A549 (cell line): Measurements from ENCODE around the gene VASH2.

Source experiments
- CBX2 ChIP-seq: fragments of 200-600 bp; sonication (generic); IDR thresholded peaks from 2 replicates; pipeline ENCODE4 v1.6.1; 2016; ENCODE audit warnings: low read depth, mild to moderate bottlenecking, borderline replicate concordance
- RNF2 ChIP-seq: fragments of 200-600 bp; sonication (generic); IDR thresholded peaks from 2 replicates; pipeline ENCODE4 v1.6.1; 2016; ENCODE audit warnings: low read depth, mild to moderate bottlenecking, antibody characterized with exemption, moderate library complexity, borderline replicate concordance
- SREBF2 ChIP-seq: fragments of 450-650 bp; IDR thresholded peaks from 2 replicates; pipeline ENCODE4 v1.6.1; 2014; ENCODE audit warnings: mild to moderate bottlenecking, moderate library complexity
- TF ChIP-seq, protein P1 (sequence below): fragments of >200 bp; sonication (Bioruptor Twin); formaldehyde crosslinking; IDR thresholded peaks from 3 replicates; pipeline ENCODE4 v1.5.1; 2016
- TF ChIP-seq, protein P2 (sequence below): fragments of 200-600 bp; sonication (generic); IDR thresholded peaks from 2 replicates; pipeline ENCODE4 v1.6.1; 2016; ENCODE audit warnings: antibody characterized with exemption, mild to moderate bottlenecking, moderate library complexity

GRCh38 chr1:212974711-212975110 lies 24.4 kb downstream of the VASH2 start:
- TF ChIP-seq, protein P1, sequence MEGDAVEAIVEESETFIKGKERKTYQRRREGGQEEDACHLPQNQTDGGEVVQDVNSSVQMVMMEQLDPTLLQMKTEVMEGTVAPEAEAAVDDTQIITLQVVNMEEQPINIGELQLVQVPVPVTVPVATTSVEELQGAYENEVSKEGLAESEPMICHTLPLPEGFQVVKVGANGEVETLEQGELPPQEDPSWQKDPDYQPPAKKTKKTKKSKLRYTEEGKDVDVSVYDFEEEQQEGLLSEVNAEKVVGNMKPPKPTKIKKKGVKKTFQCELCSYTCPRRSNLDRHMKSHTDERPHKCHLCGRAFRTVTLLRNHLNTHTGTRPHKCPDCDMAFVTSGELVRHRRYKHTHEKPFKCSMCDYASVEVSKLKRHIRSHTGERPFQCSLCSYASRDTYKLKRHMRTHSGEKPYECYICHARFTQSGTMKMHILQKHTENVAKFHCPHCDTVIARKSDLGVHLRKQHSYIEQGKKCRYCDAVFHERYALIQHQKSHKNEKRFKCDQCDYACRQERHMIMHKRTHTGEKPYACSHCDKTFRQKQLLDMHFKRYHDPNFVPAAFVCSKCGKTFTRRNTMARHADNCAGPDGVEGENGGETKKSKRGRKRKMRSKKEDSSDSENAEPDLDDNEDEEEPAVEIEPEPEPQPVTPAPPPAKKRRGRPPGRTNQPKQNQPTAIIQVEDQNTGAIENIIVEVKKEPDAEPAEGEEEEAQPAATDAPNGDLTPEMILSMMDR = no peak
- TF ChIP-seq RNF2 (no peak), CBX2 (no peak), SREBF2 (no peak)
- TF ChIP-seq, protein P2, sequence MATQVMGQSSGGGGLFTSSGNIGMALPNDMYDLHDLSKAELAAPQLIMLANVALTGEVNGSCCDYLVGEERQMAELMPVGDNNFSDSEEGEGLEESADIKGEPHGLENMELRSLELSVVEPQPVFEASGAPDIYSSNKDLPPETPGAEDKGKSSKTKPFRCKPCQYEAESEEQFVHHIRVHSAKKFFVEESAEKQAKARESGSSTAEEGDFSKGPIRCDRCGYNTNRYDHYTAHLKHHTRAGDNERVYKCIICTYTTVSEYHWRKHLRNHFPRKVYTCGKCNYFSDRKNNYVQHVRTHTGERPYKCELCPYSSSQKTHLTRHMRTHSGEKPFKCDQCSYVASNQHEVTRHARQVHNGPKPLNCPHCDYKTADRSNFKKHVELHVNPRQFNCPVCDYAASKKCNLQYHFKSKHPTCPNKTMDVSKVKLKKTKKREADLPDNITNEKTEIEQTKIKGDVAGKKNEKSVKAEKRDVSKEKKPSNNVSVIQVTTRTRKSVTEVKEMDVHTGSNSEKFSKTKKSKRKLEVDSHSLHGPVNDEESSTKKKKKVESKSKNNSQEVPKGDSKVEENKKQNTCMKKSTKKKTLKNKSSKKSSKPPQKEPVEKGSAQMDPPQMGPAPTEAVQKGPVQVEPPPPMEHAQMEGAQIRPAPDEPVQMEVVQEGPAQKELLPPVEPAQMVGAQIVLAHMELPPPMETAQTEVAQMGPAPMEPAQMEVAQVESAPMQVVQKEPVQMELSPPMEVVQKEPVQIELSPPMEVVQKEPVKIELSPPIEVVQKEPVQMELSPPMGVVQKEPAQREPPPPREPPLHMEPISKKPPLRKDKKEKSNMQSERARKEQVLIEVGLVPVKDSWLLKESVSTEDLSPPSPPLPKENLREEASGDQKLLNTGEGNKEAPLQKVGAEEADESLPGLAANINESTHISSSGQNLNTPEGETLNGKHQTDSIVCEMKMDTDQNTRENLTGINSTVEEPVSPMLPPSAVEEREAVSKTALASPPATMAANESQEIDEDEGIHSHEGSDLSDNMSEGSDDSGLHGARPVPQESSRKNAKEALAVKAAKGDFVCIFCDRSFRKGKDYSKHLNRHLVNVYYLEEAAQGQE = no peak
